GM21390 (cell line): Measurements from ENCODE around the gene PILRA.
"Not testable (repeated sequence)": the region's sequence is repeated elsewhere in the genome, so short reads cannot be mapped to it uniquely, and the experiment has no call there.

Experiments used
- ATAC-seq: cut with Tn5 transposase; IDR thresholded peaks from one replicate; pipeline ENCODE4 v1.9.1; 2021; ENCODE audit not compliant: unreplicated experiment

Gene PILRA

DNA sequence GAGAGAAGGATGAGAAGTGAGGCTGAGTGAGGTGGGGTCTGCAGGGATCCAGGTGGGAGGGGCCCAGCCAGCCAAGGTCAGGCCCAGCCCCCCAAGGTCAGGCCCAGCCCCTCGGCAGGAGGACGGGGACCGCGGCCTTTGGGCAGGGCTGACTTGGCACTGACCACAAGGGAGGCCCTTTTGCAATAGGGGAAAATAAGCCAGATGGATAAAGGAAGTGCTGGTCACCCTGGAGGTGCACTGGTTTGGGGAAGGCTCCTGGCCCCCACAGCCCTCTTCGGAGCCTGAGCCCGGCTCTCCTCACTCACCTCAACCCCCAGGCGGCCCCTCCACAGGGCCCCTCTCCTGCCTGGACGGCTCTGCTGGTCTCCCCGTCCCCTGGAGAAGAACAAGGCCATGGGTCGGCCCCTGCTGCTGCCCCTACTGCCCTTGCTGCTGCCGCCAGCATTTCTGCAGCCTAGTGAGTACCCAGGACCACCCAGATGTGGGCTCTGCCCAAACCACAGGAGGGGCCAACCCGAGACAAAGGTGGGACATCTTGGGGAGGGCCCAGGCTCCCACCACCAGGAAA lies at the start of gene PILRA:
TSS of gene PILRA (plus strand) at position 227 of the 571 bp plus-strand sequence. CDS start at position 397, 170 bp downstream.
- no peak for ATAC-seq

DNA sequence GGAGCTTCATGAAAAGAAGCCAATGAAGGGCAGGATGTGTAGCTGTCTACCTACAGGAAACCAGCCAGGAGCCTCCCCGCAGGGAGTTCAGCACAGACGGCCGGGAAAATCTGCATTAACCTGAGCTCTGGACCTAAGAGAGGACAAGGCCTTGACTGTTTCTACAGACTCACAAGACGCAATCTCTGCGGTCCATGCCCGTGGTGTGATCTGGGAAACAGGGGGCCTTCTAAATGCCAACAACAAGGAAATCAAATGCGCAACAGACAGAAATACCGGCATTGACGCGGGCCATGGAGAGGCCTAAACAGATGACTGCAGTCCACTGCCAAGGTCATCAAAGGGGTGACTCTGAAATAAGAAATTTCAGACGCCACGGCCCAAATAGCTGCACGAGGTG lies 49.1 kb upstream of the PILRA start:
- ATAC-seq, result not testable (repeated sequence)

DNA sequence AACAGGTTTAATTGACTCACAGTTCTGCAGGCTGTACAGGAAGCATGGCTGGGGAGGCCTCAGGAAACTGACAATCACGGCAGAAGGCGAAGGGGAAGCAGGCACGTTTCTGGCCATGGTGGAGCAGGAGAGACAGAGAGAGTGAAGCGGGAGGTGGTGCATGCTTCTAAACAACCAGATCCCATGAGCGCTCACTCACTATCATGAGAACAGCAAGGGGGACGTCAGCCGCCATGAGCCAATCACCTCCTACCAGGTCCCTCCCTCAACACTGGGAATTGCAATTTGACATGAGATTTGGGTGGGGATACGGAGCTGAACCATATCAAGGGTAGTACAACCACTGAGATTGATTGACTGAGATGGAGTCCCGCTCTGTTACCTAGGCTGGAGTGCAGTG lies 47.6 kb upstream of the PILRA start:
- not testable (repeated sequence) for ATAC-seq

DNA sequence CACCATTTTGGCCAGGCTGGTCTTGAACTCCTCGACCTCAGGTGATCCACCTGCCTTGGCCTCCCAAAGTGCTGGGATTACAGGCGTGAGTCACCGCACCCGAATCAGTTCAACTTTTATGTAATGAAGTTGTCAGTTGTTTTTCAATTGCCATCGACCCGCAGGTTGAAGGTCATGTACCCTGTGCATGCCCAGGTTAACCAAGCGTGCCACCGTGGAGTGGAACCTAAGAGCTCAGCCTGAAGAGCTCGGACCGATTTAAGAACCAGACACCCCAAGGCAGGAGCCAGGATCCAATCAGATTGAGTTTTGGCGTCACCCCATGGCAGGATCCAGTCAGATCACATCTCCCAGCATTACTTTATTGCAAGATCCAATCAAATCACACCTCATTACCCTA lies 46.4 kb upstream of the PILRA start:
- not testable (repeated sequence) for ATAC-seq

DNA sequence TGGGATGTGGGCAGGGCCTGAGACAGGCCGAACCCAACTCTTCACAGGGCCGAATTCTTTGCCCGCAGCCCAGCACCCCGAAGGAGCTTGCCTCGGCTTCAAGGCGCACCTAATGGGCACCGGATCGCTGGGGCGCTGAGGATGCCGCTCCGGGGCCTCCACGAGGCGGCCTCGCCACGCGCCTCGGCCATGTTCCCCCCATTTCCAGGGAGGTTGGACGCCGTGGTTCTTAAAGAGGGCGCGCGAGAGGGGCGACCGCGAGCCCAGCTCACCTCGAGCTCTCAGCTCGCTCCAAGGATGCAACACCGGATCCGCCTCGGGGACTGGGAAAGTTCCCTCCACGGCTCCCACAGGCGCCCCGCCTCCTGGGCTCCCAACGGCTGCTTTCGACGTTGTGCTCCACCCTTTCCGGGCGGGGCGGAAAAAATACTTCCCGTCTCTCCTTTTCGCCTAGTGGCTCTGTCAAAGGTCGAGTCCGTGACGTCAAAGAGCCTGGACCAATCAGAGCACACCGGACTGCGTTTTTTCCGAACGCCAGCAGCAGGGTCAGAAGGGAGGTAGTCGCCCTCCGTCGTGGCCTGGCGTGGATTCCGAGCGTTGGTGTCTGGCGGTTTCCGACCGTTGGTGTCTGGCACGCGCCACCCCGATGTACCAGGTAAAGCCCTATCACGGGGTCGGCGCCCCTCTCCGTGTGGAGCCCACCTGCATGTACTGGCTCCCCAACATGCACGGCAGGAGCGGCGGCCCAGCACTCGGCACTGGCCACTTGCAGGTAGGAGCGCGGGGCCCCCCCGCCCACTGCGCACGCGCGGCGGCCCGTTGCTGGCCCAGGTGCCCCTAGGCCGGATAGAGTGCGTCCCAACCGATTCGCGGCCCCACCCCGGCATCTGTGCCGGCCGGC lies 37.5 kb upstream of the PILRA start:
- peak; percentile 94 for ATAC-seq

DNA sequence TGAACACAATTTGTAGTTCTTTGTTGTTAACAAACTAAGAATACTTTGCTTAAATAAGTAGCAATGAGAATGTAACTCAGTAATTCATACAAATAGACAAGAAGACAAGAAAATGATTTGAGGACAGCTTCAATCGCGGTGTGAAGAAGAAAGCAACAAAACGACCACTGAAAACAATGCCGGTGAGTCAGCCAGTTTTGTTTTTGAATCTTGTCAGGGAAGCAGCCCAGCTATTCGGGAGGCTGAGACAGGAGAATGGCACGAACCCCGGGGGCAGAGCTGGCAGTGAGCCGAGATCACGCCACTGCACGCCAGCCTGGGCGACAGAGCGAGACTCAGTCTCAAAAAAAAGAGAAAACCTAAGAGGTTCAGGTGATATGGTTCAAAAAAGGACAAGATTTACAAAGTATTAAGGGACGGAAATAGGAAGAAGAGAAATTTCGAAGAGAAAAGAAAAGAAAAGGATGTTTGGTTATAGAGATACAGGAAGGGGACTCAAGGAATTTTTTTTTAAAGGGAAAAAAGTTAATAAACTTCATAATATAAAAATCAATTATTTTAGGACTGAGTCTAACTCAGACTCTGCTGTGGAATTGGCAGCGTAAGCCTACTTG lies 35.1 kb upstream of the PILRA start:
- ATAC-seq, result not testable (repeated sequence)

DNA sequence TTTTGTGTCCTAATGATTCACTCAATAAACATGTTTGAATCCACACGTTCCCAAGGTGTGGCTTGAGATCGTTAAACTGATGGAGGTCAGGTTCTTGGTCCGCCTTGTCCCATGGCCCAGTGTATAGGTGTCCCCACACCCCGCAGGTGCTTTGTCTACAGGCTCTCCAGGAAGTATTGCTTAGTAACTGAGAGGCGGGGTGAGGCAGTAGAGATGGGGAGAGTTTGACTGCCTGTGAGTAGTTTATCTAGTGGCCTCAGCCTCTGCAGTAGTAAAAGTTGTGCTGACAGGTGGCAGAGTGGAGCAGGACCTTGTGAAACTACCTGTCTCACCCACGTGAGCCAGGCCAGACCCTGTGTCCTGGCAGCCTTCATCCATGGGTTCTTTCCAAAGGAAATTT lies 32.0 kb upstream of the PILRA start:
- ATAC-seq, result not testable (repeated sequence)

DNA sequence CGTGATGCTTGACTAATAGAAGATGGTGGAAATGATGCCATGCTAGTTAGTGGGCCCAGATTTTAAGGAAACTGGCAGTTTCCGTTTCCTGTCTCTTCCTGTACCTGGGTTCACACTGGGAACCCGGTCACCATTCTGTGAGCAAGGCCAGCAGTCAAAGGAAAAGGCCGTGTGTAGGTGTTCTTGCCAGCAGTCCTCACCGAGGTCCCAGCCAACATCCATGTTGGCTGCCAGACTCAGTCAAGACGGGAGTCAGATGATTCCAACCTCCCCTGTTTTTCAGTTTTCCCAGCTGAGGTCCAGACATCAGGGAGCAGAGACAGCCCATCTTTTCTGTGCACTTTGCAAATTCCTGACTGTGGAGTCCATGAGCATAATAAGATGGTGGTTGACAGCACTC lies 30.5 kb upstream of the PILRA start:
- ATAC-seq, result no peak

DNA sequence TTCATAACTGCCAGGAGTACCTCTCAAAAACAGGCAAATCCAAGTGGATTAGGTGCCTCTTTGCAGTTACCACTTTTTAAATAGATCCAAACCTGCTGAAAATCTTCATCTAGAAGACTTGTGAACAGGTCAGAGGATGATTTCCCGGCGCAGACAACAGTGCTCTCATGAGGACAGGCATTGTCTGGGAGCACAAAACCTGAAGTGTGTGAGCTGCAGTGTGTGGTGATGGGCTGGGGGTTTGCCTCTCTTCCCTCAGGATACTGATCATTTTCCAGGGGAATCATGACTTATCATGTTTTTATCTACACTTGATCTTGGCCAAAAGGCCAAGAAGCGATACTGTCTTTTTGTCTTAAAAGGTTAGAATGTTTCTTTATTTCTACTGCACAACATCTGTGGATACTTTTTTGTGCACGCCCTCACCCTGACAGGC lies 29.1 kb upstream of the PILRA start:
- peak; percentile 10 for ATAC-seq

DNA sequence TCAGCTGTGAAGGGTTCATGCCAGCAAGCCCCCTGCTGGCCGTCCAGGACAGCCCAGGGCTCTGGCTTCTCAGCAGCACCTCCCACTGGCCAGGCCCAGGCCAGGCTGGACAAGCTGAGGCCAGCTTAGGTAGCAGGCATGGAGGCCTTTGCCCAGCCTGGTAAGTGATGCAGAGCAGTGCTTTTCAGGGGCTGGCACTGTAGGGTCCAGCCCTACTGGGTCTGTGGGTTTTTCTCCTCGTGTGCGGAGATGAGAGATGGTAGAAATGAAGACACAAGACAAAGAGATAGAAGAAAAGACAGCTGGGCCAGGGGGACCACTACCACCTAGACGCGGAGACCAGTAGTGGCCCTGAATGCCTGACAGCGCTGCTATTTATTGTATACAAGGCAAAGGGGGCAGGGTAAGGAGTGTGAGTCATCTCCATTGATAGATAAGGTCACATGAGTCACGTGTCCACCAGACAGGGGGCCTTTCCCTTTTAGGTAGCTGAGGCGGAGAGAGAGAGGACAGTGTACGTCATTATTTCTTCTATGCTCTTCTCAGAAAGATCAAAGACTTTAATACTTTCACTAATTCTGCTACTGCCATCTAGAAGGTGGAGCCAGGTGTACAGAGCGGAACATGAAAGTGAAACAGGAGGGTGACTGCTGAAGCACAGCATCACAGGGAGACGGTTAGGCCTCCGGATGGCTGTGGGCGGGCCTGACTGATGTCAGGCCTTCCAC lies 28.6 kb upstream of the PILRA start:
- ATAC-seq, result peak; percentile 67

DNA sequence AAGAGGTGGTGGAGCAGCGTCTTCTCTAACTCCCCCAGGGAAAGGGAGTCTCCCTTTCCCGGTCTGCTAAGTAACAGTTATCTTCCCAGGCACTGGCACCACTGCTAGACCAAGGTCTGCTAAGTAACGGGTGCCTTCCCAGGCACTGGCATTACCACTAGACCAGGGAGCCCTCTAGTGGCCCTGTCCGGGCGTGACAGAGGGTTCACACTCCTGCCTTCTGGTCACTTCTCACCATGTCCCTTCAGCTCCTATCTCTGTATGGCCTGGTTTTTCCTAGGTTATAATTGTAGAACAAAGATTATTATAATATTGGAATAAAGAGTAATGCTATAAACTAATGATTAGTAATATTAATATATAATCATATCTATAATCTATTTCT lies 28.0 kb upstream of the PILRA start:
- ATAC-seq, result peak; percentile 22

DNA sequence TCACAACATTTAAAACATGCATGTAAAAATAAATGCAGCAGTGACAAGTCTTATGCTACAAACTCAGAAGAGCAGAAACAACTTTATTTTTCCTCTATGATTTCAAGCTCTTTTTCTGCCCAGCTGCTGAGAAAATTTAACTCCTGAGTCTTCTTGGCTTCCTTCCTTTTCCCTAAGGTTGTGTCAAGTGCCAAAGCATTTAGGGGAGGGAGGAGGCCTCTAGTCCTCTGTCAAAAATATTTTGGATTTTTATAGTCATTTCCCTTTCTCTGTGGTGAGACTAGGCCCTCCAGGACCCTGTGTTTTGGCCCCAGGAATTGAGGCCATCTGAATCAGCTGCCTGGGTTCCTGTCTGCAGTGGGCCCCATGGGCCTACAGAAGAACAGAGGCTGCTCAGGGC lies 26.4 kb upstream of the PILRA start:
- no peak for ATAC-seq

DNA sequence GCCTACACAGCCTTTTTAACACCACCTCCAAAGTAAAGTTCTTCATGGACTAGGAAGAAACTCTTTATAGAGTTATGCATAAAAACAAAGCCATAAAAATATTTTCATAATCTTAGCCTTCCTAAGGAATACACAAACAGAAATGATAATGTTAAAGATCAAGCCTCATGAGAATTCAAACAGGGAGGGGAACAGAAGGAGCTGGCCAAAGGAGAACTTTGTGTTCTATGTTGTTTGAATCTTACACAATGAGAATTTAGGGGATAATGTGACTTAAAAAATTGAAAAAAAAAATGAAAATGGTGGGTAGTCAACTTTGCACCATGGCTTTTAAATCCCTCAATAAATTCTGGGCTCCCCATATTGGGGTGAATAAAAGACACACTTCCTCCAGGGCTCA lies 24.5 kb upstream of the PILRA start:
- no peak for ATAC-seq

DNA sequence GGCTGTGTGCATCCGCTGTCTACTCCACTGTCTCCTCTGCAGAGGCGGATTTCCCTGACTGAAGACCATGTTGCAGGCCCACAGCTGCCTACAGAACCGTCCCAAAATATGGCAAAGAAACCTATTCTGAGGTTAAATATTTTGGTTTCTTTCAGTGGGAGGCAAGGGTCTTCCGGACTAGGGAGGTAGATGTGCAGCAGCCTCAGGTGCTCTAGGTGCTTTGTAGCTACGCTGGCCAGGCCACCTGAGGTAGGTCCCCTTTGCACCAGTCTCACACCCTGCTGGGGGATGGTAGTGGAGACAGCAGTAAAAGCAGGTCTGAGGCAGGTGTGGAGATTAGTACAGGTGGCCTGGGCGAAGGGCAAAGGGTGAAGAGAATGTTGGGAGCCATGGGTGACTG lies 23.5 kb upstream of the PILRA start:
- no peak for ATAC-seq

DNA sequence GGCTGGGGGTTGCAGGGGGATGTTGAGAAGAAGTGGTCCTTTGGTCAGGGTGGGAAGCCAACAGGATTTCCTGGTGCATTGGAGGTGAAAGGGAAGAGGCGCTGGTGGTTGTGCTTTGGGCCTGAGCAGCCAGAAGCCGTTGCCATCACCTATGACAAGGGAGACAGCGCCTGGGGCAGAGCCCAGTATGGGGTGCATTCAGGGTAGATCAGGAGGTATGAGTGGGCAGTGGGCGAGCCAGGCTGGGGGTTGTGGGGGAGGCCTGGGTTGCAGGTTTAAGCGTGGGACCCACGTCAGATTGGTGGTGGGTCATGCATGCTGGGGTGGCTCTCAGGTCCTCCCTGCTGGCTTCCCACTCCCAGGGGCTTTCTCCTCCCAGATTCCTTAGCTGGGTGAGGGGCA lies 21.6 kb upstream of the PILRA start:
- ATAC-seq, result no peak

DNA sequence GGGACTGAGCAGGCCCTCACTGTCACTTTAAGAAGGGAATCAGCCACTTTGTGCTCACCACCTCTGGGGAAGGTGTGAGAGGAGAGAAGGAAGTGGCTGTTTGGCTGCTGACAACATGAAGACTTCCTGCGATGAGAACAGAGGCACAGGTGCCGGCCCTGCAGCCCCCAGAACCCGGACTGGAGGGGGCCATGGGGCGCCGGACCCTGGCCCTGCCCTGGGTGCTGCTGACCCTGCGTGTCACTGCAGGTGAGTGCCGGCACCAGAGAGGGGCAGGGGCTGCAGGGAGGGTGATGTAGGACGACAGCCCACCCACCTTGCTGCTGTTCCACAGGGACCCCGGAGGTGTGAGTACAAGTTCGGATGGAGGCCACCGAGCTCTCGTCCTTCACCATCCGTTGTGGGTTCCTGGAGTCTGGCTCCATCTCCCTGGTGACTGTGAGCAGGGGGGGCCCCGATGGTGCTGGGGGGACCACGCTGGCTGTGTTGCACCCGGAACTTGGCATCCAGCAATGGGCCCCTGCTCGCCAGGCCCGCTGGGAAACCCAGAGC lies 21.0 kb upstream of the PILRA start:
- ATAC-seq, result not testable (repeated sequence)

DNA sequence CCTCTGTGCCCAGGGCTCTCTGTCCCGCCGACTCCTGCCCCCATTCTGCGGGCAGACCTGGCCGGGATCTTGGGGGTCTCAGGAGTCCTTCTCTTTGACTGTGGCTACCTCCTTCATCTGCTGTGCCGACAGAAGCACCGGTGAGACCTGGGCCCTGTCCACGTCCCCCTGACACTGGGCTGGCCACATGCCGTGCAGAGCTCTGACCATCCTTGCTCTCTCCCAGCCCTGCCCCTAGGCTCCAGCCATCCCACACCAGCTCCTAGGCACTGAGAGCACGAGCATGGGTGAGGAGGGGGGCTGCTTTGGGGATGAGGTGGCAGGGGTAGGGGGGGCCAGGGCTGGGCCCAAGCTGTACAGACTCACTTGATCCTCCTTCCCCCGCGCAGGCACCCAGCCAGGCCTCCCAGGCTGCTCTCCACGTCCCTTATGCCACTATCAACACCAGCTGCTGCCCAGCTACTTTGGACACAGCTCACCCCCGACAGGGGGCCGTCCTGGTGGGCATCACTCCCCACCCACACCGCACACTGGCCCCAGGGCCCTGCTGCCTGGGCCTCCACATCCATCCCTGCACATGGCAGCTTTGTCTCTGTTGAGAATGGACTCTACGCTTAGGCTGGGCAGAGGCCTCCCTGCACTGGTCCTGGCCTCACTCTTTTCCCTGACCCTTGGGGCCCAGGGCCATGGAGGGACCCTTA lies 20.2 kb upstream of the PILRA start:
- no peak for ATAC-seq

DNA sequence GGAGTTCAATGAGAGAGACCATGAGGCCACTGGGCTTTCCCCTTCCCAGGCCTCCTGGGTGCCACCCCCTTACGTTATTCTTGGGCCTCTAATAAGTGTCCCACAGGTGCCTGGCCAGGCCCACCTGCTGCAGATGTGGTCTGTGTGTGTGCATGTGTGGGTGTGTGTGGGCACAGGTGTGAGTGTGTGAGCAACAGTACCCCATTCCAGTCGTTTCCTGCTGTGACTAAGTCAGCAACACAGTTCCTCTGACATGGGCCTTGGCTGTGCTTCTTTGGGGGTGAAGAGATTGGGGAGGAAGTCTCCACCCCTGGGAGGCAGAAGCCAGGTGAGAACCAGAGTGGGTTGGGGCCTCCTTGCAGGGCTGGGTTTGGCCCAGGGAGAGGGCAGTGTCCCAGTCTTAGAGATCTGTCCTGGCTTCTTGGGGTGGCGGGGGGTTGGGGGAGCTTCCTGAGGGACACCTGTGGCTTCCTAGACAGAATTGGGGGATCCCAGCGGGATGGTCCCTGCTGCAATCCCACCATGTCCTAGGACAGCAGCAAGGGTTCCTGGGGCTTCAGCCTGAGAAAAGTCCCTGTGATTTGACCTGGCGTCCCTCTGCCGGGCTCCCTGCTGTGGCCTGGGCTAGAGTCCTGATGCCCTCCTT lies 19.5 kb upstream of the PILRA start:
- no peak for ATAC-seq

DNA sequence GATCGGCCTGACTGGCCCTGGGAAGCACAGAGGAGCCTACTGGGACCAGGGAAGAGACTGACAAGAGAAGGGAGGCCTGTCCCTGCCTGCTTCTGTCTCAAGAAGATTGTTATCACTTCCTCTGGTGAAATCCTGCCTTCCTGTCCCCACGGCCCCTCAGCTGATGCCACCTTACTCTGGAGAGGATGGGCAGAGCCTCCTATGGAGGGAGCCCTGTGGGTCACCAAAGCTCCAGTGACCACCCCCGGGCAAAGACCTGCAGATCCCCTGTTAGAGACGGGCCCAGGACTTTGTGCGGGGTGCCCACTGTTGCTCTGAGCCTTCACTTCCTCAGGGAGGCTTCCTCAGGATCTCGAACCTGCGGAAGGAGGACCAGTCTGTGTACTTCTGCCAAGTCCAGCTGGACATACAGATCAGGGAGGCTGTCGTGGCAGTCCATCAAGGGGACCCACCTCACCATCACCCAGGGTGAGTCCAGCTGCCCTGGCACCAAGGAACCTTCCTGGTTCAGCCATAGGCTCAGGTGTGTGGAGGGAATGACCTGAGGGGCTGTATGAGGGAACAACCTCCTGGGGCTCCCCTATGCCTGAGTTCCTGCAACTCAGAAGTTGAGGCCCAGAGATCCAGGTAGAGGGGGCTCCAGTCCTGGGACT lies 16.7 kb upstream of the PILRA start:
- ATAC-seq, result no peak
